ENCODE results near the gene GABRB3.

Gene GABRB3

GRCh38 chr15:26525096-26525495 lies 247.8 kb downstream of the GABRB3 start:
- DNase-seq = no peak

- no peak for DNase-seq
Observed at GRCh38 chr15:26521691-26522198, 251.1 kb downstream of the GABRB3 start.

- no peak for DNase-seq
Observed at GRCh38 chr15:26521130-26521529, 251.7 kb downstream of the GABRB3 start.

- DNase-seq = no peak
Observed at GRCh38 chr15:26518885-26519284, 254.0 kb downstream of the GABRB3 start.

- no peak for DNase-seq
Observed at GRCh38 chr15:26516102-26516980, 256.5 kb downstream of the GABRB3 start.

- DNase-seq = no peak
Observed at GRCh38 chr15:26504009-26504408, 268.9 kb downstream of the GABRB3 start.

Data from retina (tissue), 1 donor.